Activated CD4-positive, alpha-beta T cell treated with anti-CD3 and anti-CD28 coated beads, Interleukin-2, amount 10 ng/mL, durations not matched to agents 7 days and 5 days (primary cell): ENCODE results near the gene UTS2R. TPM values are rescaled to one million over a fixed set of nuclear protein-coding genes. Genes with fewer than 3 reads are reported as not detected.
"Not testable (repeated sequence)": the region's sequence is repeated elsewhere in the genome, so short reads cannot be mapped to it uniquely, and the experiment has no call there.

Experiments
- CTCF ChIA-PET: fragments of 350-600 bp; sonication (Branson Sonifier 250); formaldehyde crosslinking; loops from one replicate; lab custom pipeline; 2021; ENCODE audit warnings: antibody characterized with exemption; lab: Charles Lee
- POLR2A ChIA-PET: fragments of 350-600 bp; sonication (Branson Sonifier 250); formaldehyde crosslinking; loops from one replicate; lab custom pipeline; 2021; ENCODE audit warnings: antibody characterized with exemption; lab: Charles Lee
- DNase-seq: peaks from one replicate; pipeline ENCODE4 v3.0.0-alpha.2; 2020
- H3K27ac Mint-ChIP-seq: one replicate; pipeline ENCODE4 v1.8.0; 2021; ENCODE audit warnings: mild to moderate bottlenecking, moderate library complexity, mixed read lengths
- H3K27me3 Mint-ChIP-seq: one replicate; pipeline ENCODE4 v1.8.0; 2021; ENCODE audit warnings: mixed read lengths
- H3K36me3 Mint-ChIP-seq: one replicate; pipeline ENCODE4 v1.8.0; 2021; ENCODE audit warnings: low read depth, mixed read lengths
- H3K4me1 Mint-ChIP-seq: one replicate; pipeline ENCODE4 v1.8.0; 2021; ENCODE audit warnings: mixed read lengths
- H3K4me3 Mint-ChIP-seq: one replicate; pipeline ENCODE4 v1.8.0; 2021; ENCODE audit warnings: mild to moderate bottlenecking, moderate library complexity, mixed read lengths
- H3K9me3 Mint-ChIP-seq: one replicate; pipeline ENCODE4 v1.8.0; 2021; ENCODE audit warnings: mixed read lengths
- total RNA-seq, 2 experiments: library from RNA; stranded (reverse); gene quantifications; one replicate each; pipeline ENCODE4 v1.2.3, GENCODE V29; 2021

The UTS2R gene
- total RNA-seq, 2 experiments from 2014 or later, result not detected

- H3K36me3 Mint-ChIP-seq, result peaks cover 8% of the 10 kb centered on the region
- POLR2A ChIA-PET, result no interaction called here
Observed at GRCh38 chr17:82408288-82408937, 36.8 kb downstream of the UTS2R start.

GRCh38 chr17:82408938-82409318, 37.4 kb downstream of the UTS2R start:
- no peak for DNase-seq
- POLR2A ChIA-PET, result no interaction called here
- H3K4me3 Mint-ChIP-seq, result no peak overlapping the region
- no peaks in the 10 kb centered on the region for H3K27me3 Mint-ChIP-seq
- no peak overlapping the region for H3K27ac Mint-ChIP-seq
- peaks cover 6% of the 10 kb centered on the region for H3K4me1 Mint-ChIP-seq
- CTCF ChIA-PET, result interaction anchor here (0.6 to 1.2 kb wide), 2 partner anchors 15 to 173 kb away, joined by 3 to 4 read pairs; no protein-coding TSS in a partner anchor
- H3K36me3 Mint-ChIP-seq, result peaks cover 3% of the 10 kb centered on the region
- no peaks in the 10 kb centered on the region for H3K9me3 Mint-ChIP-seq

More at GRCh38 chr17:82408288-82408937, 36.8 kb downstream of the UTS2R start:
- Mint-ChIP-seq H3K4me3 (no peak overlapping the region), H3K27me3 (no peaks in the 10 kb centered on the region), H3K9me3 (no peaks in the 10 kb centered on the region), H3K27ac (no peak overlapping the region), H3K4me1 (peaks cover 6% of the 10 kb centered on the region)
- CTCF ChIA-PET, result interaction anchor here (0.6 to 1.2 kb wide), 2 partner anchors 14 to 173 kb away, joined by 3 to 4 read pairs; no protein-coding TSS in a partner anchor
- no peak for DNase-seq

GRCh38 chr17:82410014-82410716, 38.6 kb downstream of the UTS2R start:
- no peaks in the 10 kb centered on the region for H3K9me3 Mint-ChIP-seq
- no peak overlapping the region for H3K4me3 Mint-ChIP-seq
- peaks cover 5% of the 10 kb centered on the region for H3K36me3 Mint-ChIP-seq
- DNase-seq, result no peak
- H3K4me1 Mint-ChIP-seq, result peaks cover 15% of the 10 kb centered on the region
- ChIA-PET CTCF (interaction anchor here (0.7 to 0.9 kb wide), 4 partner anchors 58 to 389 kb away, joined by 3 to 5 read pairs (median 4); no protein-coding TSS in a partner anchor), POLR2A (no interaction called here)
- H3K27me3 Mint-ChIP-seq, result no peaks in the 10 kb centered on the region
- no peak overlapping the region for H3K27ac Mint-ChIP-seq

- no peak for DNase-seq
- Mint-ChIP-seq H3K27me3 (no peaks in the 10 kb centered on the region), H3K4me1 (peaks cover 19% of the 10 kb centered on the region), H3K27ac (no peak overlapping the region), H3K4me3 (no peak overlapping the region), H3K36me3 (peaks cover 3% of the 10 kb centered on the region), H3K9me3 (no peaks in the 10 kb centered on the region)
- ChIA-PET POLR2A (no interaction called here), CTCF (interaction anchor here (0.6 to 0.9 kb wide), 2 partner anchors 43 to 67 kb away, joined by 3 to 4 read pairs; no protein-coding TSS in a partner anchor)
Observed at GRCh38 chr17:82411396-82412053, 40.0 kb downstream of the UTS2R start.

GRCh38 chr17:82412081-82412480, 40.5 kb downstream of the UTS2R start:
- POLR2A ChIA-PET, H3K27ac Mint-ChIP-seq, H3K9me3 Mint-ChIP-seq, H3K27me3 Mint-ChIP-seq, CTCF ChIA-PET, H3K4me3 Mint-ChIP-seq, DNase-seq, H3K36me3 Mint-ChIP-seq: not testable (repeated sequence)
- H3K4me1 Mint-ChIP-seq, result peaks cover 19% of the 10 kb centered on the region

- Mint-ChIP-seq H3K27me3 (no peaks in the 10 kb centered on the region), H3K36me3 (peaks cover 2% of the 10 kb centered on the region), H3K27ac (no peak overlapping the region), H3K9me3 (no peaks in the 10 kb centered on the region), H3K4me3 (no peak overlapping the region), H3K4me1 (peaks cover 18% of the 10 kb centered on the region)
- CTCF ChIA-PET, result interaction anchor here (2.0 kb wide), 1 partner anchor 10 kb away, joined by 7 read pairs; no protein-coding TSS in a partner anchor
- no peak for DNase-seq
- POLR2A ChIA-PET, result no interaction called here
Observed at GRCh38 chr17:82412535-82413520, 41.3 kb downstream of the UTS2R start.

- Mint-ChIP-seq H3K4me1 (peaks cover 23% of the 10 kb centered on the region), H3K4me3 (no peak overlapping the region), H3K9me3 (no peaks in the 10 kb centered on the region), H3K27ac (no peak overlapping the region), H3K27me3 (no peaks in the 10 kb centered on the region), H3K36me3 (peaks cover 4% of the 10 kb centered on the region)
- POLR2A ChIA-PET, result no interaction called here
- CTCF ChIA-PET, result interaction anchor here (0.6 to 2.0 kb wide), 2 partner anchors 12 to 178 kb away, joined by 3 to 7 read pairs; no protein-coding TSS in a partner anchor
- DNase-seq, result peak; percentile 85
Observed at GRCh38 chr17:82414548-82415281, 43.1 kb downstream of the UTS2R start.

GRCh38 chr17:82415336-82415735, 43.8 kb downstream of the UTS2R start:
- no peaks in the 10 kb centered on the region for H3K9me3 Mint-ChIP-seq
- peaks cover 29% of the 10 kb centered on the region for H3K4me1 Mint-ChIP-seq
- peaks cover 10% of the 10 kb centered on the region for H3K36me3 Mint-ChIP-seq
- DNase-seq, result no peak
- POLR2A ChIA-PET, result no interaction called here
- H3K4me3 Mint-ChIP-seq, result no peak overlapping the region
- no peak overlapping the region for H3K27ac Mint-ChIP-seq
- CTCF ChIA-PET, result interaction anchor here (0.6 to 2.0 kb wide), 2 partner anchors 13 to 179 kb away, joined by 3 to 7 read pairs; no protein-coding TSS in a partner anchor
- no peaks in the 10 kb centered on the region for H3K27me3 Mint-ChIP-seq

GRCh38 chr17:82415786-82416185, 44.2 kb downstream of the UTS2R start:
- H3K4me1 Mint-ChIP-seq, result peaks cover 31% of the 10 kb centered on the region
- ChIA-PET CTCF (interaction anchor here (1.0 kb wide), 1 partner anchor 58 kb away, joined by 4 read pairs; no protein-coding TSS in a partner anchor), POLR2A (no interaction called here)
- no peak overlapping the region for H3K4me3 Mint-ChIP-seq
- no peaks in the 10 kb centered on the region for H3K9me3 Mint-ChIP-seq
- no peak overlapping the region for H3K27ac Mint-ChIP-seq
- peaks cover 14% of the 10 kb centered on the region for H3K36me3 Mint-ChIP-seq
- no peak for DNase-seq
- H3K27me3 Mint-ChIP-seq, result no peaks in the 10 kb centered on the region

GRCh38 chr17:82416264-82416663, 44.7 kb downstream of the UTS2R start:
- CTCF ChIA-PET, result interaction anchor here (1.0 kb wide), 1 partner anchor 58 kb away, joined by 4 read pairs; no protein-coding TSS in a partner anchor
- no peak for DNase-seq
- peaks cover 18% of the 10 kb centered on the region for H3K36me3 Mint-ChIP-seq
- no peaks in the 10 kb centered on the region for H3K9me3 Mint-ChIP-seq
- H3K4me1 Mint-ChIP-seq, result peaks cover 36% of the 10 kb centered on the region
- POLR2A ChIA-PET, result no interaction called here
- no peaks in the 10 kb centered on the region for H3K27me3 Mint-ChIP-seq
- no peak overlapping the region for H3K4me3 Mint-ChIP-seq
- no peak overlapping the region for H3K27ac Mint-ChIP-seq

GRCh38 chr17:82416771-82417170, 45.2 kb downstream of the UTS2R start:
- CTCF ChIA-PET, result interaction anchor here (0.8 to 1.0 kb wide), 3 partner anchors 59 to 83 kb away, joined by 3 to 4 read pairs (median 3); partner anchors contain the start of gene SECTM1
- Mint-ChIP-seq H3K27ac (no peak overlapping the region), H3K4me3 (no peak overlapping the region), H3K27me3 (no peaks in the 10 kb centered on the region), H3K36me3 (peaks cover 21% of the 10 kb centered on the region), H3K4me1 (peaks cover 40% of the 10 kb centered on the region), H3K9me3 (no peaks in the 10 kb centered on the region)
- DNase-seq, result no peak
- POLR2A ChIA-PET, result no interaction called here
